ENCODE data around the gene SUGCT. TPM values are rescaled to one million over a fixed set of nuclear protein-coding genes. Genes with fewer than 3 reads are reported as not detected.

The SUGCT gene
- total and polyA plus RNA-seq, 4 donors: 2.4 to 5.3 (median 3.3) TPM

- H3K9me3 ChIP-seq (ENCODE audit: control insufficient read depth, insufficient read depth, low read length): no peaks in the 10 kb centered on the region
- no peaks in the 10 kb centered on the region for H3K36me3 ChIP-seq (ENCODE audit: control insufficient read depth, insufficient read depth, low read length)
- H3K27ac ChIP-seq (ENCODE audit: low read depth, low read length): no peak overlapping the region
- H3K27me3 ChIP-seq (ENCODE audit: control insufficient read depth, insufficient read depth, low read length): no peaks in the 10 kb centered on the region
- H3K4me3 ChIP-seq (ENCODE audit: low read depth, low read length): no peak overlapping the region
- H3K4me1 ChIP-seq (ENCODE audit: control insufficient read depth, insufficient read depth, low read length): no peaks in the 10 kb centered on the region
- DNase-seq (ENCODE audit: low read depth in 4 of 6, low spot score in 6 of 6): no peak
These were observed 547.9 kb downstream of the SUGCT start for GRCh38 chr7:40682696-40683095.

- no peak for DNase-seq (ENCODE audit: low read depth in 4 of 6, low spot score in 6 of 6)
- Histone ChIP-seq H3K9me3 (ENCODE audit: control insufficient read depth, insufficient read depth, low read length) (no peaks in the 10 kb centered on the region), H3K27ac (ENCODE audit: low read depth, low read length) (no peak overlapping the region), H3K4me1 (ENCODE audit: control insufficient read depth, insufficient read depth, low read length) (no peaks in the 10 kb centered on the region), H3K36me3 (ENCODE audit: control insufficient read depth, insufficient read depth, low read length) (no peaks in the 10 kb centered on the region), H3K27me3 (ENCODE audit: control insufficient read depth, insufficient read depth, low read length) (no peaks in the 10 kb centered on the region), H3K4me3 (ENCODE audit: low read depth, low read length) (no peak overlapping the region)
- 87% methylated on average over 3 of the region's 6 CpGs for WGBS (ENCODE audit: insufficient coverage)
These were observed 559.4 kb downstream of the SUGCT start for GRCh38 chr7:40694026-40694809.

- H3K9me3 ChIP-seq (ENCODE audit: control insufficient read depth, insufficient read depth, low read length): no peaks in the 10 kb centered on the region
- H3K36me3 ChIP-seq (ENCODE audit: control insufficient read depth, insufficient read depth, low read length): no peaks in the 10 kb centered on the region
- H3K4me1 ChIP-seq (ENCODE audit: control insufficient read depth, insufficient read depth, low read length): no peaks in the 10 kb centered on the region
- no peaks in the 10 kb centered on the region for H3K27me3 ChIP-seq (ENCODE audit: control insufficient read depth, insufficient read depth, low read length)
- no peak for DNase-seq (ENCODE audit: low read depth in 4 of 6, low spot score in 6 of 6)
- no CpG with 5 or more reads among the region's 3 CpGs for WGBS (ENCODE audit: insufficient coverage)
- no peak overlapping the region for H3K27ac ChIP-seq (ENCODE audit: low read depth, low read length)
- H3K4me3 ChIP-seq (ENCODE audit: low read depth, low read length): no peak overlapping the region
These were observed 560.2 kb downstream of the SUGCT start for GRCh38 chr7:40694991-40695390.

- 87% methylated on average over 2 of the region's 4 CpGs for WGBS (ENCODE audit: insufficient coverage)
- no peak overlapping the region for H3K4me3 ChIP-seq (ENCODE audit: low read depth, low read length)
- no peak overlapping the region for H3K27ac ChIP-seq (ENCODE audit: low read depth, low read length)
- no peaks in the 10 kb centered on the region for H3K36me3 ChIP-seq (ENCODE audit: control insufficient read depth, insufficient read depth, low read length)
- DNase-seq (ENCODE audit: low read depth in 4 of 6, low spot score in 6 of 6): no peak
- H3K27me3 ChIP-seq (ENCODE audit: control insufficient read depth, insufficient read depth, low read length): no peaks in the 10 kb centered on the region
- no peaks in the 10 kb centered on the region for H3K4me1 ChIP-seq (ENCODE audit: control insufficient read depth, insufficient read depth, low read length)
- H3K9me3 ChIP-seq (ENCODE audit: control insufficient read depth, insufficient read depth, low read length): no peaks in the 10 kb centered on the region
These were observed 562.8 kb downstream of the SUGCT start for GRCh38 chr7:40697653-40698052.

- H3K27ac ChIP-seq (ENCODE audit: low read depth, low read length): no peak overlapping the region
- no peaks in the 10 kb centered on the region for H3K4me1 ChIP-seq (ENCODE audit: control insufficient read depth, insufficient read depth, low read length)
- no peaks in the 10 kb centered on the region for H3K27me3 ChIP-seq (ENCODE audit: control insufficient read depth, insufficient read depth, low read length)
- H3K36me3 ChIP-seq (ENCODE audit: control insufficient read depth, insufficient read depth, low read length): no peaks in the 10 kb centered on the region
- no peaks in the 10 kb centered on the region for H3K9me3 ChIP-seq (ENCODE audit: control insufficient read depth, insufficient read depth, low read length)
- no peak for DNase-seq (ENCODE audit: low read depth in 4 of 6, low spot score in 6 of 6)
- no peak overlapping the region for H3K4me3 ChIP-seq (ENCODE audit: low read depth, low read length)
- 100% methylated on average over 1 of the region's 6 CpGs for WGBS (ENCODE audit: insufficient coverage)
These were observed 563.6 kb downstream of the SUGCT start for GRCh38 chr7:40698214-40698920.

GRCh38 chr7:40698921-40699260 is 564.1 kb downstream of the SUGCT start:
- H3K36me3 ChIP-seq (ENCODE audit: control insufficient read depth, insufficient read depth, low read length): no peaks in the 10 kb centered on the region
- no peaks in the 10 kb centered on the region for H3K9me3 ChIP-seq (ENCODE audit: control insufficient read depth, insufficient read depth, low read length)
- no peak overlapping the region for H3K27ac ChIP-seq (ENCODE audit: low read depth, low read length)
- no peak overlapping the region for H3K4me3 ChIP-seq (ENCODE audit: low read depth, low read length)
- no CpG with 5 or more reads among the region's 1 CpG for WGBS (ENCODE audit: insufficient coverage)
- no peak for DNase-seq (ENCODE audit: low read depth in 4 of 6, low spot score in 6 of 6)
- no peaks in the 10 kb centered on the region for H3K27me3 ChIP-seq (ENCODE audit: control insufficient read depth, insufficient read depth, low read length)
- no peaks in the 10 kb centered on the region for H3K4me1 ChIP-seq (ENCODE audit: control insufficient read depth, insufficient read depth, low read length)

- WGBS (ENCODE audit: insufficient coverage): 87% methylated on average over 4 of the region's 9 CpGs
- no peak for DNase-seq (ENCODE audit: low read depth in 4 of 6, low spot score in 6 of 6)
- Histone ChIP-seq H3K9me3 (ENCODE audit: control insufficient read depth, insufficient read depth, low read length) (no peaks in the 10 kb centered on the region), H3K4me3 (ENCODE audit: low read depth, low read length) (no peak overlapping the region), H3K36me3 (ENCODE audit: control insufficient read depth, insufficient read depth, low read length) (no peaks in the 10 kb centered on the region), H3K27me3 (ENCODE audit: control insufficient read depth, insufficient read depth, low read length) (no peaks in the 10 kb centered on the region), H3K4me1 (ENCODE audit: control insufficient read depth, insufficient read depth, low read length) (no peaks in the 10 kb centered on the region), H3K27ac (ENCODE audit: low read depth, low read length) (no peak overlapping the region)
These were observed 566.0 kb downstream of the SUGCT start for GRCh38 chr7:40700653-40701421.

- no CpG with 5 or more reads among the region's 3 CpGs for WGBS (ENCODE audit: insufficient coverage)
- no peak for DNase-seq (ENCODE audit: low read depth in 4 of 6, low spot score in 6 of 6)
- no peak overlapping the region for H3K27ac ChIP-seq (ENCODE audit: low read depth, low read length)
- H3K9me3 ChIP-seq (ENCODE audit: control insufficient read depth, insufficient read depth, low read length): no peaks in the 10 kb centered on the region
- no peaks in the 10 kb centered on the region for H3K4me1 ChIP-seq (ENCODE audit: control insufficient read depth, insufficient read depth, low read length)
- no peaks in the 10 kb centered on the region for H3K36me3 ChIP-seq (ENCODE audit: control insufficient read depth, insufficient read depth, low read length)
- H3K4me3 ChIP-seq (ENCODE audit: low read depth, low read length): no peak overlapping the region
- no peaks in the 10 kb centered on the region for H3K27me3 ChIP-seq (ENCODE audit: control insufficient read depth, insufficient read depth, low read length)
These were observed 567.2 kb downstream of the SUGCT start for GRCh38 chr7:40701836-40702551.

- DNase-seq (ENCODE audit: low read depth in 4 of 6, low spot score in 6 of 6): no peak
- Histone ChIP-seq H3K4me1 (ENCODE audit: control insufficient read depth, insufficient read depth, low read length) (no peaks in the 10 kb centered on the region), H3K36me3 (ENCODE audit: control insufficient read depth, insufficient read depth, low read length) (no peaks in the 10 kb centered on the region), H3K27ac (ENCODE audit: low read depth, low read length) (no peak overlapping the region), H3K27me3 (ENCODE audit: control insufficient read depth, insufficient read depth, low read length) (no peaks in the 10 kb centered on the region), H3K9me3 (ENCODE audit: control insufficient read depth, insufficient read depth, low read length) (no peaks in the 10 kb centered on the region), H3K4me3 (ENCODE audit: low read depth, low read length) (no peak overlapping the region)
- WGBS (ENCODE audit: insufficient coverage): 100% methylated on average over 1 of the region's 1 CpG
These were observed 569.4 kb downstream of the SUGCT start for GRCh38 chr7:40704172-40704571.

Data from spinal cord (tissue), 10 donors.